HL-60 (cell line): ENCODE results near the gene GIMAP1.

Source experiments
- POLR2AphosphoS5 ChIP-seq: IDR thresholded peaks from 2 replicates; pipeline ENCODE4 v1.6.1; 2012; ENCODE audit warnings: low read depth
- TF ChIP-seq, protein P1 (sequence below): IDR thresholded peaks from 2 replicates; pipeline ENCODE4 v1.6.1; 2012; ENCODE audit warnings: low read depth; ENCODE audit not compliant: insufficient replicate concordance

DNA sequence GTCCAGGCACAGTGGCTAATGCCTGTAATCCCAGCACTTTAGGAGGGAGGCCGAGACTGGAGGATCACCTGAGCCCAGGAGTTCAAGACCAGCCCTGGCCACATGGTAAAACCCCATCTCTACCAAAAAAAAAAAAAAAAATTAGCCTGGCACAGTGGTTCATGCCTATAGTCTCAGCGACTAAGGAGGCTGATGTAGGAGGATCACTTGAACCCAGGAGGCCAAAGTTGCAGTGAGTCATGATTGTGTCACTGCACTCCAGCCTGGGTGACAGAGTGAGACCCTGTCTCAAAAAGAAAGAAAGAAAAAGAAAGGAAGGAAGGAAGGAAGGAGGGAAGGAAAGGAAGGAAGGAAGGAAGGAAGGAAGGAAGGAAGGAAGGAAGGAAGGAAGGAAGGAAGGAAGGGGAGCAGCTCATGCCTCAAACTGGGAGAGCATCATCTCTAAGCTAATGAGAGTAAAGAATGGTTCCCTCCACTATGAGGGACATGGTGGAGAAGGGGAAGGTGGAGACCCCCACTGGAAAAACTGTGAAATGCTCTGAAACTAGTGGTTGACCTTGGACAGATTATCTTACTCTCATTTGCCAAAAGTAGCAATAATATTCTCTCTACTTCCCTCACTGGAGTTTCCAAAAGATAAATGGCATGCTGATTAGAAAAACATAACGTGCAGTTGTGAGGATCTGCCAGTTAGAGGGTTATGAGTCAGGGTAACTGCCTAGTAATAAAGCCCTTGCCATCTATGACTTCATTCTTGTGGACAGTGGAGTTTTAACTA, 37.6 kb downstream of the GIMAP1 start:
- TF ChIP-seq, protein P1, sequence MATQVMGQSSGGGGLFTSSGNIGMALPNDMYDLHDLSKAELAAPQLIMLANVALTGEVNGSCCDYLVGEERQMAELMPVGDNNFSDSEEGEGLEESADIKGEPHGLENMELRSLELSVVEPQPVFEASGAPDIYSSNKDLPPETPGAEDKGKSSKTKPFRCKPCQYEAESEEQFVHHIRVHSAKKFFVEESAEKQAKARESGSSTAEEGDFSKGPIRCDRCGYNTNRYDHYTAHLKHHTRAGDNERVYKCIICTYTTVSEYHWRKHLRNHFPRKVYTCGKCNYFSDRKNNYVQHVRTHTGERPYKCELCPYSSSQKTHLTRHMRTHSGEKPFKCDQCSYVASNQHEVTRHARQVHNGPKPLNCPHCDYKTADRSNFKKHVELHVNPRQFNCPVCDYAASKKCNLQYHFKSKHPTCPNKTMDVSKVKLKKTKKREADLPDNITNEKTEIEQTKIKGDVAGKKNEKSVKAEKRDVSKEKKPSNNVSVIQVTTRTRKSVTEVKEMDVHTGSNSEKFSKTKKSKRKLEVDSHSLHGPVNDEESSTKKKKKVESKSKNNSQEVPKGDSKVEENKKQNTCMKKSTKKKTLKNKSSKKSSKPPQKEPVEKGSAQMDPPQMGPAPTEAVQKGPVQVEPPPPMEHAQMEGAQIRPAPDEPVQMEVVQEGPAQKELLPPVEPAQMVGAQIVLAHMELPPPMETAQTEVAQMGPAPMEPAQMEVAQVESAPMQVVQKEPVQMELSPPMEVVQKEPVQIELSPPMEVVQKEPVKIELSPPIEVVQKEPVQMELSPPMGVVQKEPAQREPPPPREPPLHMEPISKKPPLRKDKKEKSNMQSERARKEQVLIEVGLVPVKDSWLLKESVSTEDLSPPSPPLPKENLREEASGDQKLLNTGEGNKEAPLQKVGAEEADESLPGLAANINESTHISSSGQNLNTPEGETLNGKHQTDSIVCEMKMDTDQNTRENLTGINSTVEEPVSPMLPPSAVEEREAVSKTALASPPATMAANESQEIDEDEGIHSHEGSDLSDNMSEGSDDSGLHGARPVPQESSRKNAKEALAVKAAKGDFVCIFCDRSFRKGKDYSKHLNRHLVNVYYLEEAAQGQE = no peak
- no peak for TF ChIP-seq POLR2AphosphoS5
